Measurements from ENCODE around the gene MRPL40.
A peak's percentile ranks its signal among the peaks of the same experiment; 100 is the strongest.

The MRPL40 gene

DNA sequence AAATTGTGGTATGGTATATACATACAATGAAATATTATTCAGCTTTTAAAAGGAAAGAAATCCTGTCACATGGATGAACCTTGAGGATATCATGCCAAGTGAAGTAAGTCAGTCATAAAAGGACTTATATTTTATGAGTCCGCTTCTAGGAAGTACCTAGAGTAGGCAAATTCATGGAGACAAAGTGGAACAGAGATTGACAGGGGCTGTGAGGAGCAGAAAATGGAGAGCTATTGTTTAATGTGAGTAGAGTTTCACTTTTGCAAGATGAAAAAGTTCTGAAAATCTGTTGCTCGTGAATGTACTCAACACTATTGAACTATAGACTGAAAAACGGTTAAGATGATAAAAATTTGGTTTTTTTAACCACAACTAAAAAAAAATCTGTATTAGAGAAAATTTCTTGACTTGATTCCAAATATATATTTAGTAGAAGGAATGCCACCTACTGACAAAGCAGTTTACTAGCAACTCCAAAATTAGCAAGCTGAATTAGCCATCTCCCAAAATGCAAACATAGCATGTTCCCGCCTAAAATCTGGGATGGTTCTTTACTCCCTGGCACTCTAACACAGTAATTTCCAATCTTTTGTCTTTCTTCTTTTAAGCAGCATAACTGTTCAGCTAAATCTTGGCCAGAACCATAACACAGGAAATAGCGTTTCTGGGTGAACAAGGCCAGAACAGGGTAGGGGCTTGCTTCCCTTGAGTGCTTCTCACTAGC, 45.1 kb downstream of the MRPL40 start:
- Histone ChIP-seq H3K27me3 (ENCODE audit: insufficient read depth, poor library complexity, severe bottlenecking) (no peaks in the 10 kb centered on the region), H3K4me3 (replicated peaks; ENCODE audit: insufficient read depth, low read length) (peak overlapping the region; percentile 100), H3K27ac (replicated peaks) (no peak overlapping the region)
- no peak for DNase-seq (ENCODE audit: low read depth in 1 of 2, low spot score in 1 of 2)
- TF ChIP-seq, protein P1, sequence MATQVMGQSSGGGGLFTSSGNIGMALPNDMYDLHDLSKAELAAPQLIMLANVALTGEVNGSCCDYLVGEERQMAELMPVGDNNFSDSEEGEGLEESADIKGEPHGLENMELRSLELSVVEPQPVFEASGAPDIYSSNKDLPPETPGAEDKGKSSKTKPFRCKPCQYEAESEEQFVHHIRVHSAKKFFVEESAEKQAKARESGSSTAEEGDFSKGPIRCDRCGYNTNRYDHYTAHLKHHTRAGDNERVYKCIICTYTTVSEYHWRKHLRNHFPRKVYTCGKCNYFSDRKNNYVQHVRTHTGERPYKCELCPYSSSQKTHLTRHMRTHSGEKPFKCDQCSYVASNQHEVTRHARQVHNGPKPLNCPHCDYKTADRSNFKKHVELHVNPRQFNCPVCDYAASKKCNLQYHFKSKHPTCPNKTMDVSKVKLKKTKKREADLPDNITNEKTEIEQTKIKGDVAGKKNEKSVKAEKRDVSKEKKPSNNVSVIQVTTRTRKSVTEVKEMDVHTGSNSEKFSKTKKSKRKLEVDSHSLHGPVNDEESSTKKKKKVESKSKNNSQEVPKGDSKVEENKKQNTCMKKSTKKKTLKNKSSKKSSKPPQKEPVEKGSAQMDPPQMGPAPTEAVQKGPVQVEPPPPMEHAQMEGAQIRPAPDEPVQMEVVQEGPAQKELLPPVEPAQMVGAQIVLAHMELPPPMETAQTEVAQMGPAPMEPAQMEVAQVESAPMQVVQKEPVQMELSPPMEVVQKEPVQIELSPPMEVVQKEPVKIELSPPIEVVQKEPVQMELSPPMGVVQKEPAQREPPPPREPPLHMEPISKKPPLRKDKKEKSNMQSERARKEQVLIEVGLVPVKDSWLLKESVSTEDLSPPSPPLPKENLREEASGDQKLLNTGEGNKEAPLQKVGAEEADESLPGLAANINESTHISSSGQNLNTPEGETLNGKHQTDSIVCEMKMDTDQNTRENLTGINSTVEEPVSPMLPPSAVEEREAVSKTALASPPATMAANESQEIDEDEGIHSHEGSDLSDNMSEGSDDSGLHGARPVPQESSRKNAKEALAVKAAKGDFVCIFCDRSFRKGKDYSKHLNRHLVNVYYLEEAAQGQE (IDR thresholded peaks at IDR 0.05; ENCODE audit: insufficient replicate concordance, low read depth), result no peak
- TF ChIP-seq POLR2AphosphoS5 (IDR thresholded peaks at IDR 0.05; ENCODE audit: low read depth), result no peak
- TF ChIP-seq SPI1 (IDR thresholded peaks at IDR 0.05; ENCODE audit: borderline replicate concordance, low read depth), result no peak
- no peak for TF ChIP-seq GABPA (IDR thresholded peaks at IDR 0.05; ENCODE audit: low read depth)
- TF ChIP-seq, protein P2, sequence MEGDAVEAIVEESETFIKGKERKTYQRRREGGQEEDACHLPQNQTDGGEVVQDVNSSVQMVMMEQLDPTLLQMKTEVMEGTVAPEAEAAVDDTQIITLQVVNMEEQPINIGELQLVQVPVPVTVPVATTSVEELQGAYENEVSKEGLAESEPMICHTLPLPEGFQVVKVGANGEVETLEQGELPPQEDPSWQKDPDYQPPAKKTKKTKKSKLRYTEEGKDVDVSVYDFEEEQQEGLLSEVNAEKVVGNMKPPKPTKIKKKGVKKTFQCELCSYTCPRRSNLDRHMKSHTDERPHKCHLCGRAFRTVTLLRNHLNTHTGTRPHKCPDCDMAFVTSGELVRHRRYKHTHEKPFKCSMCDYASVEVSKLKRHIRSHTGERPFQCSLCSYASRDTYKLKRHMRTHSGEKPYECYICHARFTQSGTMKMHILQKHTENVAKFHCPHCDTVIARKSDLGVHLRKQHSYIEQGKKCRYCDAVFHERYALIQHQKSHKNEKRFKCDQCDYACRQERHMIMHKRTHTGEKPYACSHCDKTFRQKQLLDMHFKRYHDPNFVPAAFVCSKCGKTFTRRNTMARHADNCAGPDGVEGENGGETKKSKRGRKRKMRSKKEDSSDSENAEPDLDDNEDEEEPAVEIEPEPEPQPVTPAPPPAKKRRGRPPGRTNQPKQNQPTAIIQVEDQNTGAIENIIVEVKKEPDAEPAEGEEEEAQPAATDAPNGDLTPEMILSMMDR (IDR thresholded peaks at IDR 0.05; ENCODE audit: insufficient read depth, low read length), result no peak

DNA sequence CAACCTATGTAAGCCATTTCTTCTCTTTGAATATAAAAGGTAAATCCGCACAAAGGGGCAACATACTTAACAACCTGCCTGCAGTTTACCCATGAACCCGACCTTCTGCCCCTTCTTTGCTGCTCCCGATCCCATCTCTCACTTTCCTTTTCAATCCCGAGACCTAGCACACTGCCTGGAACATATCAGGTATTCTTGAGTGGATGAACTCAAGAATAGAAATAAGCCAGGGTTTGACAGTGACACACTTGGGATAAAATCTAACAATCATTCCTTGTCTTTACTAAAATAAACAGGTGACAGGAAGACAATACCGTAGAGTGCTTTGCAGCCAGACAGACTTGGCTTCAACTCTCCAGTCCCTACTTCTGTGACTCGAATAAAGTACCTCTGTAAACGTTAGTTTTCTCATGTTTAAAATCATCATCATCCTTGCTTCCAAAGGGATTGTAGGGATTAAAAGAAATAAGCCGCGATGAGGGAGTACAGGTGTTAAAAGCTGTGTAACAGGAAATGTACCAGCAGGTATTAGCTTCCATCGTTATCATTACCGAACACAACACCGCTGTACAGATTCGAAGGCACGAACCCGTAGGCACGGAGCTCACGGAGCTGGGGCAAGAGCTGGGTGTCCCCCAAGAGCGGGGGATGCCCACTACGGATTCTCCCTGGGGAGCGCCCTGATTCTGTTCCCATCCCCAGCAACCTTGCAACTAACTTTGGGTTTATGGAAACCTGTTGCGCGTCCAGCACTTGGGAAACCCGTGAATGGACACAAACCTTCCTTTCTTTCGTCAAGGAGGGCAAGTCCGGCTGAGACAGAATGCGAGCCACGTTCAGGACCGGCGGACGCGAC, 45.9 kb downstream of the MRPL40 start:
- H3K4me3 ChIP-seq (replicated peaks; ENCODE audit: insufficient read depth, low read length), result peak overlapping the region; percentile 100
- H3K27me3 ChIP-seq (ENCODE audit: insufficient read depth, poor library complexity, severe bottlenecking), result no peaks in the 10 kb centered on the region
- peak overlapping the region; percentile 100 for H3K27ac ChIP-seq (replicated peaks)
- TF ChIP-seq GABPA (IDR thresholded peaks at IDR 0.05; ENCODE audit: low read depth) (no peak), POLR2AphosphoS5 (IDR thresholded peaks at IDR 0.05; ENCODE audit: low read depth) (no peak), SPI1 (IDR thresholded peaks at IDR 0.05; ENCODE audit: borderline replicate concordance, low read depth) (no peak)
- TF ChIP-seq, protein P1 (IDR thresholded peaks at IDR 0.05; ENCODE audit: insufficient replicate concordance, low read depth), result no peak
- TF ChIP-seq, protein P2 (IDR thresholded peaks at IDR 0.05; ENCODE audit: insufficient read depth, low read length), result no peak
- DNase-seq (ENCODE audit: low read depth in 1 of 2, low spot score in 1 of 2), result no peak

DNA sequence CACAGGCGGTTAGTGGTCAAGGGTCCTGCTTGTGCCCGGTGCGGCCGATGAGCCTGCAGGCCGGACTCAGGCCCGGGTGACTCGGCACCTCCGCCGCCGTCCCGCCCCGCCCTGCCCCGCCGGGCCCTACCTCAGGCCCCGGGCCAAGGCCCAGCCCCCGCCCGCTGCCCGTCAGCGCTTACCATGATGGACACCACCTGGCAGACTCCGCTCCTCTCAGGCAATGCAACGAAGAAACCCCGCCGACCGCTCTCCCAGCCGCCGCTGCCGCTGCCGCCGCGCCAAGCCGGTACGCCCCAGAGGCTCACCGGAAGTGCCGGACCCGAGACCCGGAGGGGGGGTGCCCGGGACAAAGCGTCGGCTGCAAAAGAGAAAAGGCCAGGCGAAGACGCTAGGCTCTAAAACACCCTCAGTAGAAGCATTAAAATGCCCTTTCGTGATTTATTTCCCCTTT, 46.6 kb downstream of the MRPL40 start, which contains the start of gene UFD1:
UFD1 (minus strand) TSS at position 293 of the 454 bp plus-strand sequence; CDS start at position 185, 108 bp downstream.
- DNase-seq (ENCODE audit: low read depth in 1 of 2, low spot score in 1 of 2), result peak; percentile 65 to 80
- H3K27ac ChIP-seq (replicated peaks), result peak within 1 kb of the TSS; percentile 100
- no peaks in the 10 kb centered on the region for H3K27me3 ChIP-seq (ENCODE audit: insufficient read depth, poor library complexity, severe bottlenecking)
- peak within 1 kb of the TSS; percentile 100 for H3K4me3 ChIP-seq (replicated peaks; ENCODE audit: insufficient read depth, low read length)
- peak; percentile 35; the same call in 1 of the 2 replicates for TF ChIP-seq POLR2AphosphoS5 (IDR thresholded peaks at IDR 0.05; ENCODE audit: low read depth)
- TF ChIP-seq, protein P2 (IDR thresholded peaks at IDR 0.05; ENCODE audit: insufficient read depth, low read length), result no peak
- TF ChIP-seq GABPA (IDR thresholded peaks at IDR 0.05; ENCODE audit: low read depth), result peak; percentile 86
